NCI-H446 (cell line): Measurements from ENCODE around the gene MRPL38.
"Not testable (repeated sequence)": the region's sequence is repeated elsewhere in the genome, so short reads cannot be mapped to it uniquely, and the experiment has no call there.

ENCODE experiments used
- DNase-seq, 2 experiments: peaks; one replicate each; lab custom pipeline; 2025; lab: John Stamatoyannopoulos, UW

The MRPL38 gene

GRCh38 chr17:75896415-75897159 lies 8.1 kb downstream of the MRPL38 start, which contains the start of gene TRIM65:
TRIM65 (minus strand) TSS chr17:75896951; CDS start chr17:75896937, 14 bp downstream.
- DNase-seq: peak; percentile 37 to 87

GRCh38 chr17:75895370-75896155 lies 9.1 kb downstream of the MRPL38 start:
- peak; percentile 34 to 36 for DNase-seq

DNA sequence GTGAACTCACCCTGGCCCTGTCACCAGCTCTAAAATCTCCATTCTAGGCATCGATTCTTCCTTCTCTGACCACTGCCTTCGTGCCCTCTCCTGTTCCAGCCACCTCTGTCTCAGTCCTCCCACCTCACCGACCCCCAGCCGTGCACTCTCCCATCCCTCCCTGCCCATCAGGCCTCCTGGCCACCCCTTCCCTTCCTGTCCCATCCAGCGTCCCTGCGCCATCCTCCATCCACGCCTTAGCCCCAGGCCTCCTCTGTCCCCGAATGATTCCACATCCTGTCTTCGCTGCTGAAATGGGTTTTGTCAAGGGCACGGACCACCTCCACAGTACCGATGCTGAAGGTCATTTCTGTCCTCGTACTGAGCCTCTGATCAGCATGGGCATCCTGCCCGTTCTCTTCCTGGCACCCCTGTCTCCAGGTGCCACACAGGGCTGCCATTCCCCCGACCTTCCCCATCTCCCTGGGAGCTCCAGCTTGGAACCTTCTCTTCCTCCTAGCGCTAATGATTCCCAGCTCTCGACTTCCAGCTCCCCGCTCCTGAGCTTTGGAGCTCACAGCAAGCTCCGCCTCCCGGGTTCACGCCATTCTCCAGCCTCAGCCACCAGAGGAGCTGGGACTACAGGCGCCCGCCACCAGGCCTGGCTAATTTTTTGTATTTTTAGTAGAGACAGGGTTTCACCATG lies 10.5 kb downstream of the MRPL38 start:
- no peak for DNase-seq

DNA sequence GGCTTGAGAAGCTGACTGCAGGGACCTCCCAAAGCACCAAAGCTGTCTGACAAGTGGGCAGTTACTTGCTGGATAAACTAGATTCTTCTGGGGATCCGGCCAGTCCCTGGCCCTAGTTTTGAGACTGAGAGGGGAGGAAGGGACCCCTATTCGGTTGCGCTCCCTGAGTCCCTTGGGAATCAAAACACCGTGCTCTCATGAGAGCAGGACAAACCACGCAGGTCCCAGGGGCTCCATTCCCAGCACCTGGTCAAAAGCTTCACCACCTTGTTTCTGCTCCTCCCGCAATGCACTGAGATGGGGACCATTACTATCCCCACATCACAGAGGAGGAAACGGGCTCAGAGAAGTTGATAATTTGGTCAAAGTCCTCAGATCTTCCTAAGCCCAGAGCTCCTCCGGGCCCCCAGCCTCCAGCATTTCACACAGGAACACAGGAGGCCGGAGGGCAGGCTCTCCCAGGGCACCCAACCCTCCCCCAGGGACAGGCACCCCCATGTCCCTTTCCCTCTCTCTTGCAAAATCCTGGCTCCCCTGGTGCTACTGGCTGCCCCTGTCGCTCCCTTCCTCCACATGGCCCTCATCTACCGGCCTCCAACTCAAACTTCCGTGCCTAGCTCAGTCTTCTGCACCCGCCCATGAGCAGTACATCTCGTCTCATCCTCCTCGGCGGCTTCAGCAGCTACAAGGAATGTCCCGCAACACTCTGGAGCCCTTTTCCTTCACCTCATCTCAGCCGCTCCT lies 11.2 kb downstream of the MRPL38 start:
- DNase-seq: no peak

- DNase-seq: no peak
These were observed 12.0 kb downstream of the MRPL38 start for GRCh38 chr17:75892556-75893224.

DNA sequence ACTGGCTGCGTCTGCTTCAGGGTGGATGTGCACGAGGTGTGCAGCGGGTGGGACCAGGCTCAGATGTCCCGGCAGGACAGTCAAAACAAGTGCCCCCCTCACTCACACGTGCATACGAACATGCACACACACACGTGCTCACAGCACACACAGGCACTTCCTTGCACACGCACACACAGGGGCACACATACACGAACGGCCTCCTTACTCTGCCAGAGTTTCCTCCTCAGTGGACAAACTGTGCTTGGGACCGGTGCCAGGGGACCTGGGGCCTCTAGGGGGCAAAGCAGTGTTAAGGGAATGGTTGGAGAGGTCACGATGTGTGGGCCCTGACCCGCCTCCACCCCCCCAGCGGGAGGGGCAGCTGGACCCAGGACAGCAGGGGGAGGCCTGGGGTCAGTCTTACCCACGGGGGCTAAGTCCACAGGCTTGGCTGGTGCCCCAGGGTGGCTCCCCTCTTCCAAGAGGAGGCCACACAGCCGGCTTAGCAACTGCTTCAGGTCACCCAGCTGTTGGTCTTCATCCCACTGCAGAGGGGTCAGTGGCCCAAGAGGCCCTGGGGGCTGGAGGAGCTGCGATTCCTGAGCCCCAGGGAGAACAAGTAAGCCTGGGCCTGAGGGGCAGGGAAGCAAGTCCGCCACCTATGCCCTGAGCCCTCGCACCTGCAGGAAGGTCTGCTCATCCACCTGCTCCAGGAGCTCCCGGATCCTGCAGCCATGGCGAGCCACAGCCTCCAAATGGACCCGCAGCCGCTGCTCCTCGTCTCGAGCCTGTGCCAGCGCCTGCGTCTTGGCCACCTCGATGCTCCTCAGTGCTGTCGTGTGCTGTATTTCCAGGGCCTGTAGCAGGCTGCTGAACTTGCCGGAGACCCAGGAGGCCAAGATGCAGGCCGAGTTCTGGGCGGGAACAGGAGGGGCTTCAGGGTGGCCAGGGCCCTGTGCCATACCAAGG lies 12.8 kb downstream of the MRPL38 start:
- no peak for DNase-seq

DNA sequence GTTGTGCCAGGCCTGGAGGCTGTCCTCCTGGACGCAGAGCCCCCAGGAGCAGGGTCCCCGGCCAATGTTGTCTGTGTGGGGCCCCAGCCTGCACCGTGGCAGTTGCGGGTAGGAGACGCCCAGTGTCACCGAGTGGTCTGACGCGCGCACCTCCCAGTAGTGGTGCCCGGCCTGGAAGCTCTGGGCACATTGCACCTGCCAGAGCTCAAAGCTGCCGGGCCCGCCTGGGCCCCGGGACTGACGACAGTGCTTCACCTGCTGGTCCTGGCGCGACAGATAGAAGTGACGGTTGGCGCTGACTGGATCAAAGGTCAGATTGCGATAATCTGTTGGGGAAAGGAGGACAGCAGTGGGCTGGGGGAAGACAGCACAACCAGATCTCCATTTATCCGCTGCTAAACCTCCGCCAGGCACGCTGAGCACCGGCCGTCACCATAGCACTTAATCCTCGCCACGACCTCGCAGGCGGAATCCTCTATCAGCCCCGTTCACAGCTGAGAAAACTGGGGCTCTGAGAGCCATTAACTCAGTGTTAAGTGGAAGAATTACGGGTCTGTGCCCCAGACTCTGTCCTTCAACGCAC lies 13.6 kb downstream of the MRPL38 start:
- no peak for DNase-seq

DNA sequence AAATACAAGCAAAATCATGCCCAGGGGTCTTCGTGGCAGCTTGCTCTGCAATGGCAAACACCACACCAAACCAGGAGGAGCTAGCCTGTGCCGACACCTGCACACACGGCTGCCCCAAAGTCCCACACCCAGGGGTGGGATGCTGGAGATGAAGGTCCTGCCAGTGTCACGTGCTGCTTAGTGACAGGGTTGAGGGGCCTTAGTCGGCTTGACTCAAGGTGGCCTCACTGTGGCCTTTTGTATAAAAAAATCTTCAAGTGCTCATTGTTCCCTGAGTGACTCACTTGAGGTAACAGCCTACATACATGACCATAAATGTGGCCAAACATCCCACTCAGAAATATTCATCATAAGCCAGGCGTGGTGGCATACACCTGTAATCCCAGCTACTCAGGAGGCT lies 15.2 kb downstream of the MRPL38 start:
- DNase-seq: no peak

DNA sequence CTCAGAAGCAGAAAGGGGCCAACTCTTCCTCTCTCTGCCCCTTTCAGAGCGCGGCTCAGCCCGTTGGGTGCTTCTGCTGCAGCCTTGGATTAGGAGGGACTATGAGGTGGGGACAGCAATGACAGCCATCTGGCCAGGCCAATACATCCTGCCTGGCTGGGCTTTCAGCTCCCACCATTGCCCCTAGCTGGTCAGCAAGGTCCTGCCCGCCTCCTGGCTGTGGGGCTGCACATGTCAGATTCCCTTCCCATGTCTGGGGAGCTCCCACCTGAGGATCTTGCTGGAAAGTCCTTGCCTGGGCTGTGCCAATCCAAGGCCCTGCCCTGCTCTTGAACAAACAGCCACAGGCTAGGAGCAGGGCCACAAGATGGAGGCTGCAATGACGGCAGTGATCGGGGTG lies 16.2 kb downstream of the MRPL38 start:
- no peak for DNase-seq

GRCh38 chr17:75885860-75886259 lies 18.8 kb downstream of the MRPL38 start:
- not testable (repeated sequence) for DNase-seq

DNA sequence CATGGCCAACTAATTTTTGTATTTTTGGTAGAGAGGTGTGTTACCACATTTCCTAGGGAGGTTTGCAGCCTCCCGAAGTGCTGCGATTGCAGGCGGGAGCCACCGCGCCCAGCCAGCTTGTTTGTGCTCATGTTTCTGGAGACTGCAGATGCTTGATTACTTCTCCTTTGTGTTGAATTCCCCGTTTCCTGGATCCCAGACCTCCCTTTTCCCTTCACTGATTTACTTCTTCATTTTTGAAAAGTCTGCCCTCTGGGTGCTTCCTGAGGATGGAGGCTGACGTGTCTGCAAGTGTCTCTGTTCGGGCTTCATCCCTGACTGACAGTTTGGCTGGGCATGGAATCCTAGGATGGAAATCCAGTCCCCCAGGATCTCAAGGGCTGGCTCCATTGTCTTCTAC lies 19.3 kb downstream of the MRPL38 start:
- DNase-seq: no peak

- no peak for DNase-seq
These were observed 22.8 kb downstream of the MRPL38 start for GRCh38 chr17:75881678-75882454.

DNA sequence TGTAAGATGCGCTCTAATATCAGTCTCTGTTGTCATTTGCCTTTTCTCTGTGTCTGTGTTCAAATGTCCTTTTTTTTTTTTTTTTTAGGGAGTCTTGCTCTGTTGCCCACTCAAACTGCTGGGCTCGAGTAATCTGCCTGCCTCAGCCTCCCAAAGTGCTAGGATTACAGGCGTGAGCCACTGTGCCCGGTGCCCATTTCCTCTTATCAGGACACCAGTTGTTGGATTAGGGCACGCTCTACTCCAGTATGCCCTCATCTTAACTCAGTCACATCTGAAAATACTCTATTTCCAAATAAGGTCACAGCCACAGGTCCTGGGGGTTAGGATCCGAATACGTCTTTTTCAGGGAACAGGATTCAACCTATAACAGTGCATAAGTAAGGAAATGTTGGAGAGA lies 24.4 kb downstream of the MRPL38 start:
- no peak for DNase-seq

DNA sequence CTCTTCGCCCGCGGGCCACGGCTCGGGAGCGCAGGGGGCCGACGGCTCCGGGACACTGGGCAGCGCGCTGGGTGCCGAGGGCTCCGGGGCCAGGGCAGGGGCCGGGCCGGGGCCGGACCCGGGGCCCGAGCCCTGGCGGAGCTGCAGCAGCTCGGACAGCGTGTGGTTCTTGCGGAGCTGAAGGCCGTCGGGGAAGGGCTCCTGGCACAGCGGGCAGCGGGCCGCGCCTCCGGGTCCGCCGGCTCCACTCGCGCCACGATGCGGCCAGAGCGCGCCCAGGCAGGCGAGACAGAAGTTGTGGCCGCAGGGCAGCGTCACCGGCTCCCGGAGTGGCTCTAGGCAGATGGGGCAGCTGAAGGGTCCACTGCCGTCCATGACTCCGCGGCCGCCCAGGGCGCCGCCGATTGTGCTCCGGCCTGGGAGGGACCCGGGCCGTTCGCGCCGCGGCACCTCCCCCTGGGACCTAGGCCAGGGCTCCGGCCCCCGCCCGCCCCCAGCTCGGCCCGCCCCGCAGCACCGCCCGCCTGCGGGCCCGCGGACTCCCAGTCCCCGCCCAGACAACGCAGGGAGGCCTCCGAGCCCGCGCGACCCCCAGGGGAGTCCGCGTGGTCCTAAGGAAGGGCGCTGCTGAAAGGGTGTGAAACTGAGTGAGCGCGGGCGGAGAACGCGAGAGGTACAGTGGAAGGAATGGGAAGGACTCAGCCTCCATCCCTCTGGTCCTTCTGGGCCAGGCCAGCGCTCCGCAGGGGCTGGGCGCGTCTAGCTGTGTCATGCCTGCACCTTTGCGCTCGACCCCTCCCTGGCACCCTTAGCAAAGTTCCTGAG lies 26.3 kb downstream of the MRPL38 start, which contains the start of gene TRIM47:
TRIM47 (minus strand) TSS at position 408 of the 825 bp plus-strand sequence; CDS start at position 375, 33 bp downstream.
- DNase-seq: no peak

- no peak for DNase-seq
These were observed 26.9 kb downstream of the MRPL38 start for GRCh38 chr17:75877752-75878173.

DNA sequence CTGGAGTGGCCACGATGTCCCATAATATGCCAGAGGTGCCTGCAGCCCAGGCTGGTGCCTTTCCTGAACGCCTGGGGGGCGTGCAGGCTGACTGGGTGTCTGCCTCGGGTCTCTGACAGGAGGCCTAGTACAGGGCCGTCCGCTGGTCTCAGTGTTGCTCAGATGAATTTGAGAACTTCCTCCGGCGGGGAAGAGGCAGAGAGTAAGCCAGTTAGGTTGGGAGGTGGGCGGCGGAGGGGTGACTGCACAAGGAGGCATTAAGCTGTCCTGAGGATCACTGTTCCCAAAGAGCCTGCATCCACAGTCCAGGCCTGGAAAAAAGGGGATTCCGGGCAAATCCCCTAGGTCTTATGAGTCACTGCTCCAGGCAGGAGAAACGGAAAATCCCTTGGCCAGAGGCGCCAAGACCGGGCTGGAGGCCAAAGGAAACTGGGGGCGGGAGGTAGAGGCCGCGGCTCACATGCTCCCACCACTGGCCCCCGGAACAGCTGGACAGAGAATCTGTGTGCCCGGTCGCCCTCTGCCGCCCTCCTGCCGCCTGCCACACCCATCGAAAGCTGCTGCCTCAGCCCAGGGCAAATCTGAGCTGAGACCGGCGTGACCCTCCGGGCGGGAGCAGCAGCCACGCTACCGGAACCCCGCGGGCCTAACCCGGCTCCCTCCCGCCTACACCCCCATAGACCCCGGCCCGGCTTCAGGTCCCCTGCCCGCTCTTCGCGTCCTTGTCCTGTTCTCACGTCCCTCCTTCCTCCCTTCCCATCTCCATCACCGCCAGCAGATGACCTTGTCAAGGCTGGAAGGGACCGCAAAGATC lies 27.5 kb downstream of the MRPL38 start:
- peak in 1 of 2 experiments; percentile 70 for DNase-seq
